Right ventricle myocardium inferior (tissue), 1 donor: Measurements from ENCODE around the gene NFKBIB. TPM values are rescaled to one million over a fixed set of nuclear protein-coding genes. Genes with fewer than 3 reads are reported as not detected.
A peak's percentile ranks its signal among the peaks of the same experiment; 100 is the strongest.
"Not testable (repeated sequence)": the region's sequence is repeated elsewhere in the genome, so short reads cannot be mapped to it uniquely, and the experiment has no call there.

ENCODE experiments used
- ATAC-seq: fragments of 200-7000 bp; cut with Tn5 transposase; one replicate; pipeline ENCODE4 v1.9.1; 2020; ENCODE audit warnings: mild to moderate bottlenecking, moderate library complexity
- DNase-seq: peaks from one replicate; pipeline ENCODE4 v3.0.0; 2021; ENCODE audit errors: missing footprints
- intact Hi-C: fragments of 100-400 bp; cut with DNase I; formaldehyde crosslinking; loops from one replicate; pipeline ENCODE4 v1.11.0; 2022
- total RNA-seq: library from RNA; stranded (reverse); fragmentation: NEBNext Ultra II Directional; extraction: Animal tissue kit (Norgen Biotek cat#: 25700); gene quantifications from one replicate; pipeline ENCODE4 v1.2.1, GENCODE V29; 2021
- donor health status: DM: no; HTN: yes; CAD: no; lungs with severe emphysema.

NFKBIB gene
- total RNA-seq, 1 donor from 2014 or later = 17.9 TPM

DNA sequence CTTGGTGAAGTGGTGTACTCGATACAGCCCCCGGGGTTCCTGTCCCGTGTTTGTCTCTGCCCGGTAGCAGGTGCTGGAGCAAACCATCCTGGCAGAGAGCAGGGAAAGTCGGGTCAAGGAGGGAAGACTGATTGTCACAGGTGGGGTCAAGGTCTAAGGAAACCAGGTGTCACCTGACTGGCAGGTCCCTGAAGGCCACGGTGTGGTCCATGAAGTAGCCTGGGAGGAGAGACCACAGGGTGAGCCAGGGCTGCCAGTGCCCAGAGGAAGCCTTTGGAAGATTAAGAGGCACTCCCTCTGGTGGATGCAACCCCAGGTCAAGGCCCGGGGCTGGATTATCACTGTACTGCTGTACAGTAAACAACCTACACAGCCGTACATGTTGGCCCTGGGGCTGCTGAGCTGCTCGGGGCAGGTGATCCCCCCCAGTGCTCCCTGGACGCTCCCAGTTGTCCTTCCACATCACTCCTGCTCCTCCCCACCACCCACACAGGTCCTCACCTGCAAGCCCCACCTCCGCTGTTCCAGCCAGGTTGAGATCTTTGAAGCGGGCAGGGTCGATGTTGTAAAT, 18.2 kb downstream of the NFKBIB start:
- ATAC-seq = peak; percentile 30
- DNase-seq = no peak
- intact Hi-C loops = no loop called here

DNA sequence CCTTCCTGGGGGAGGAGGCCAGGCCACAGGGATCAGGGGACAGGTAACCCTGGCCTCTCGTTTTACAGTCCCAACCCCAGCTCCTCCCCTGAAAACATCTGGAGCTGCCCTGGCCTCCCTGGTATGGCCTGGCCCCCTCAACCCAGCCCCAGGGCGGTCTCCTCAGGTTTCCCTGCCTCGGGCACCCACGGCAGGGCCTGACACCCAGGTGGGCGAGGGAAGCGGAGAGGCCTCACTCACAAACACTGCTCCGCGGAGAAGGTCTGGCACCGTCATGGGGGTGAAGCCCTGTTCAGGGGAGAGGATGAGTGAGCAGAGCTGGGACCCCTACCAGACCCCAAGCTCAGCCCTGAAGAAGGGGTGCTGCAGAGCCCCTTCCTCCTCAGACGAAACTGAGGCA, 18.8 kb downstream of the NFKBIB start:
- ATAC-seq (no peak), DNase-seq (no peak)
- intact Hi-C loops = no loop called here

DNA sequence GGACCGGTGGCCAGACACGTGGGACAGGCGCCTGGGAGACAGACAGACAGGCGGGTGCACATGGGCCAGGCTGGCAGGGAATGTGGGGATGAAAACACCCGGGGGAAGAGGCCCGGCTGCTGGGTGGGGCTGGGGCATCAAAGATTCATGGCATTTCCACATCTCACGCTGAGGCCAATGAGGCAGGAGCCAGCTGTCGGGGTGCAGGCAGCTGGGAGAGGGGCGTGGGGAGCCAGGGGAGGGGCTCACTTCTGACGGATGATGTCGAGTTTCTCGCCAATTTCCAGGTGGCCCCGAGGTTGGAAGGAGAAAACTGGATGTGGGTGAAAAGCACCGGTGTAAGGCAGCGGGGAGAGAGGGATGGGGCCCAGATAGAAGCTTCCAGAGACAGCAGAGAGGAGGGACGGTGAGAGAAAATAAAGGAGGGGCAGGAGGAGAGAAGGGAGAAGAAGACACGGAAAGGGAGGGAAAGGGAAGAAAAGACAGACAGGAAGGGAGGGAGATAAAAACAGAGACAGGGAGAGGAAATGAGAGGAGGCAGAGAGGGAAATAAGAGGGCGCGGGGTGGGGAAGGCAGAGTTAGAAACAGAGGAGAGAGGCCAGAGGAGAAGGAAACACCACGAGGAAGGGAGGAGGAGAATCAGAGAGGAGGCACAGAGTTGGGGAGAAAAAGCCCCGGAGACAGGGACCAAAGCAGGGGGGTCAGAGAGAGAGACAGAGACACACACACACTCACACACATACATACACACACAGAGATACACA, 20.2 kb downstream of the NFKBIB start:
- intact Hi-C loops = no loop called here
- no peak for DNase-seq
- no peak for ATAC-seq

DNA sequence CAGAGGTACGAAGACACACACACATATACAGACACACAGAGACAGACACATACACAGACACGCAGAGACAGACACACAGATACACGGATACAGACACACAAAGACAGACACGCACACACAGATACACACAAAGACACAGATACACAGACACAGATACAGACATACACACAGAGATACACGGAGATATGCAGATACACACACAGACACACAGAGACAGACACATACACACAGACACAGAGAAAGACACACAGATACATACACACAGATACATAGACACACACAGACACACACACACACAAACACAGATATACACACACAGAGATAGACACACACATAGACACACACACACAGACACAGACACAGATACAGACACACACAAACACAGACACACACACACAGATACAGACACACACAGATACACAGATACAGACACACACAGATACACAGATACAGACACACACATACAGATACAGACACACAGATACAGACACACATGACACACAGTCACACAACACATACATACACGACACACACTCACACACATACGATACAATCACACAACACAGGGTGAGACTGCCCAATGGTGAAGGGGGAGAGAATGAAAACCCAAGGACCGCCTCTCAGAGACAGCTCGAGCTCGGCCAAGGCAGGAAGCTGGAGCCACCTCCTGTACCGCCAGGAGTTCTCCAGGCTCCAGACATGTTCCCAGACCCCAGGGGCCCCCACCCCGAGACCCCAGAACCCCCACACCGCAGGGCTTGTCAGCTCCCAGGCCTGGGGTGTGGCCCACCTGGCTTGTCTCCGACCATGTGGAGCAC, 21.0 kb downstream of the NFKBIB start:
- ATAC-seq (no peak), DNase-seq (no peak)
- intact Hi-C loops = no loop called here

DNA sequence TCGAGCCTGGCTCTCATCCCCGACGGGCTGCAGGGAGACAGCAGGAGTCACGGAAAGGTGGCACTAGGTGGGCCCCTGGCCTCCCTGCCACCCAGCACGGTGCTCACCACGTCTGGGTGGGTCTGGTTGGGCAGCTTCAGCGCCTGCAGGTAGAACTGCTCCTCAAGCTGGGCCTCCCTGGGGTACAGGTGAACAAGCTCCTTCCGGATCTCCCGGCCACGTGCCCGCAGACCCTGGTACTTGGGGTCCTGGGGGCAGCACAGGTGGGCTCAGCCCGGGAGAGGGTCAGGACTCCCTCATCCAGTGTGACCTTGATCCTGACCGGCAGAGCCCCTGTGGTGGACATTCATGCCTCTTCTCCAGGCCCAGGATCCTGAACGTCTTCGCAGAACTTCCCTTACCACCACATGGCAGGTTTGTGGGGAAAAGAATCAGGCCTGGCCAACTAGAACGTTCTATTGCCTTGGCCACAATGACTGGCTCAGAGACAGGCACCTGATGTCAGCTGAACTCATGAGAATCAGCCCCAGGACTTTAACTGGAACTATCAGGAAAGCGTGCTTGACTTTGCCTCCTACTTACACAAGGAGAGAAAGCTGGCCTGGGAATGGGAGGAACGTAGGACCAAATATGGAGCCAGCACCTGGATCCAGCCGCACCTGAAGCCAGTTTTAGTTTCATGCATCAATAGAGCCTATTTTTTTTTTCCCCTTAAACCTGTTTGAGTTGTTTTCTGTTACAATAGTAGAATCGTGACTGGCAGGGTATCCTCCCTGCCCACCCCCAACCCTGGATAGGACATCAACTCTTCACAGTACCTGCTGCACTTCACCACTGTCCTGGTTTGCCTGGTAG, 21.9 kb downstream of the NFKBIB start:
- no peak for DNase-seq
- ATAC-seq = no peak
- intact Hi-C loops = no loop called here

DNA sequence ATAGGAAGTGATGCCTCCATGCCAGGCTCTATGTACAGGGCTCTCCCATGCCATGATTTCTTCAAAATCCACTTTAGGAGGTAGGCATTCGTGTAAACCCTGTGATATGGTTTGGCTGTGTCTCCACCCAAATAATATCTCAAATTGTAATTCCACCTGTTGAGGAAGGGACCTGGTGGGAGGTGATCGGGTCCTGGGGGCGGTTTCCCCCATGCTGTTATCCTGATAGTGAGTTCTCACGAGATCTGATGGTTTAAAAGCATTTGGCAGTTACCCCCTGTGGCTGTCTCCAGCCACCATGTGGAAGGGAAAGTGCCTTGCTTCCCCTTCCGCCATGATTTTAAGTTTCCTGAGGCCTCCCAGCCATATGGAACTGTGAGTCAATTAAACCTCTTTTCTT, 22.7 kb downstream of the NFKBIB start:
- no peak for DNase-seq
- intact Hi-C loops = no loop called here
- no peak for ATAC-seq

DNA sequence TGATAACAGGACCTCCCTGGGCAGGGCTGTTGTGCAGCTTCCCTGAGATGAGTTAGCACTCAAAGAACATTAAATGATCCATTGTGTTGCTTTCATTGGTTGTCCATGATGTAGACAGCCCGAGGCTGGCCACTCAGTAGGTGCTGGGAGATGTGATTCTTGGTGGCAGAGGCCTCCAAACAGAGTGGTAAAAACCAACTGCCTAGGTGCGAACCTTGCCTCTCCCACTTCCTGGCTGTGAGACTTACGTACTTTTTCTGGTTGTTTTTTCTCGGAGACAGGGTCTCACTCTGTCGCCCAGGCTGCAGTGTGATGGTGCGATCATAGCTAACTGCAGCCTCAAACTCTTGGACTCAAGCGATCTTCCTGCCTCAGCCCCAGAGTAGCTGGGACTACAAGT, 24.6 kb downstream of the NFKBIB start:
- intact Hi-C loops = no loop called here
- DNase-seq (no peak), ATAC-seq (no peak)

DNA sequence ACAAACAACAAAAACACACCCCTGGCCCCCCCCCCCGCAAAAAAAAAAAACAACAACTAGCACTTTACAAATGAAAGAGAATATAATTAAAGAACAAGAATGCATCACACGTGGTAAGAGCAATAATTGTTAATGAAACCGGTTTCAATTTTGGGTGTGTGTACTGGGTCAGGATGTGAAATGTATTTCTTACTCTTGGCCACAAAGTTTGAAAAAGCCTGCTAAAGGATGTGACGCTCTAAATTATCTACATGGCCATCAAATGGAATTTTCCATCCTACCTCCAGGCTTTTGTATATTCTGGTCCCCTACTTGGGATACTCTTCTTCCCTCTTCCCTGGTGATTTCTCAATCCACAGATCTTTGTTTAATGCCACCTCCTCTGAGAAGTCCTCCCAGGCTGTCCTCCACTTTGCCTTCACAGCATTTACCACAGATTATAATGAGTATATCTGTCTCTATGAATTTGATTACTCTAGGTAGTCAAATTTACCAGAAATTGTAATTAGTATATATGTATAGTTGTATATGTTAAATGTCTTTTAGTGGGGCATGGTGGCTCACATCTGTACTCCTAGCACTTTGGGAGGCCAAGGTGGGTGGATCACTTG, 28.7 kb downstream of the NFKBIB start:
- ATAC-seq (no peak), DNase-seq (no peak)
- intact Hi-C loops = no loop called here

DNA sequence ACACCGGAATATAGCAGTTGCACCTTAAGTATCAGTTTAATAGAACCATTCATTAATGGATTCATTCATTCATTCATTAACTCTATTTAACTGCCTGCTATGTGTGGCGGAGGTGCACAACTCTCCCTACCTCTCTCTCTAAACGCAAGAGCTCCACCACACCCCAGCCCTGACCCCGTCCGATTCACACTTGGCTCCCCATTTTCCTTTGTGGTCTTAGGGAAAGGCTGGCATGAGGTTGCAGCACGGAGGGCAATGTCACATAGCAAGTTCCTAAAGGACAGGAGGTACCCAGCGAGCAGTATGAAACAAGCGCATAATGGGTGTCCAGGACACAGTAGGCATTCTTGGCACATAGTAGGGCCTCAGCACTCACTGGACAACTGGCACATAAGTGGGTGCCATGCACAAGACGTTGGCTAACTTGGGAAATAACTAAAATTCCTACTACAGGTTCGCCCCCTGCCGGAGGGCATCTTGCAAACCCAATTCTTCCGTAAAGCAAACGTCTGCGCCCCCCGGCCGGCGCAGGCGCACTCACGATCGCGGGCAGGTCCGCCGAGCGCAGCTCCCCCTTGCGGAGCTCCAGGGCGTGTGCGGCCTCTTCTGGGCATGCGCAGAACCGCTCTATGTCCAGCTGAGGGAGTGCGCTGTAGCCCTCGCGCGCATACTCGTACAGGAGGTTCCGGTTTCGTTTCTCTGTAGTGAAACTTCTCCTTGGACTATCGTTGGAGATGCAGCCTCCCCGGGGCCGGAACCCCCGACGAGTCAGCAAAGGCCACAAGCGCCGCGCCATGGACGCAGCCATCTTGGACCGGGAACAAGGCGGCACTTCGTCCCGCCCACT, 30.4 kb downstream of the NFKBIB start, which contains the start of gene SARS2:
SARS2 (minus strand) TSS at position 835 of the 847 bp plus-strand sequence; CDS start at position 808, 27 bp downstream.
- ATAC-seq (peak; percentile 90), DNase-seq (peak; percentile 96)
- intact Hi-C loops = loop anchor here (1.0 to 5.0 kb wide), 4 partner anchors 31 to 527 kb away; partner anchors contain the start of genes FAM98C, NFKBIB and SIRT2

DNA sequence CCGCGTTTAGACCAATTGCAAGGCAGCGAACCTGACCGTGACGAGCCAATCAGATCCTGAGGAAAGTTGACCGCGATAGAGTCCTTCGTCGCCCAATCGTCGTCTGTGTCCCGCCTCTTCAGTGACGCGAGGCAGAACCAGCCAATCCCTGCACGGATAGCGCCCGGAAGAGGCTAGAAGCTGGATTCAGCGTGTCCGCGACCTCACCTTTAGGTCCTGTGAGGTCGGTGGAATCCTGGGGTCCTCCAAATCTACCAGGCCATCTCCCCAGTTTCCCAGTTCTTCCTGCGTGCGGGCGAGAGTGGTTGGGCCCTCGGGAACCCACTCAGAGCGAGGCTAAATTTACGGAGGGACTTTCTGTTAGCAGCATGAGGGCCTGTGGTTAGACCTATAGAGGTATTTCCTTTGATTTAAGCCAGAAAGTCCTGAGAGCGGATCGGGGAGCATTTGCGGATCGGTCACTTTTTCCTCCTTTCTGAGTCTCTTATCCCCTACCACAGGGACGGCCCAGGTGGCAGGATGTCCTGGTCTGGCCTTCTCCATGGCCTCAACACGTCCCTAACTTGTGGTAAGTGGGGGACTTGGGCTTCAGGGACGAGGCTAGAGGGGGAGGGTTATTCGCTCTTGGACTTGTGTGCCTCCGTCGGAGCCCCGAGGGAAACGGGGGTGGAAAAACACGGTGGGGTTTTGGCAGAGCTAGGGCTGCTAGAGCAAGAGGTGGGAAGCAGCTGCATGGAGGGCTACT, 31.2 kb downstream of the NFKBIB start, which contains the start of gene MRPS12:
MRPS12 (plus strand) TSS at position 169 of the 745 bp plus-strand sequence; CDS start at position 520, 351 bp downstream.
- intact Hi-C loops = loop anchor here (1.0 to 5.0 kb wide), 4 partner anchors 32 to 528 kb away; partner anchors contain the start of genes FAM98C, NFKBIB and SIRT2
- DNase-seq = peak; percentile 99
- ATAC-seq = peak; percentile 96

DNA sequence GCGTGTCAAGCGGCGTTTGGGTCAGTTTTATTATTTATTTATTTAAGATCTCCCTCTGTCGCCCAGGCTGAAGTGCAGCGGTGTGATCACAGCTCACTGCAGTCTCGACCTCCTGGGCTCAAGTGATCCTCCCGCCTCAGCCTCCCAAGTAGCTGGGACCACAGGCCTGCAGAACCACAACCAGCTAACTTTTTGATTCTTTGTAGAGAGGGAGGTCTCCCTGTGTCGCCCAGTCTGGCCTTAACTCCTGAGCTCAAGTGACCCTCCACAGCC, 31.7 kb downstream of the NFKBIB start:
- intact Hi-C loops = loop anchor here (2.0 to 5.0 kb wide), 3 partner anchors 33 to 529 kb away; partner anchors contain the start of genes FAM98C, NFKBIB and SIRT2
- ATAC-seq = no peak

DNA sequence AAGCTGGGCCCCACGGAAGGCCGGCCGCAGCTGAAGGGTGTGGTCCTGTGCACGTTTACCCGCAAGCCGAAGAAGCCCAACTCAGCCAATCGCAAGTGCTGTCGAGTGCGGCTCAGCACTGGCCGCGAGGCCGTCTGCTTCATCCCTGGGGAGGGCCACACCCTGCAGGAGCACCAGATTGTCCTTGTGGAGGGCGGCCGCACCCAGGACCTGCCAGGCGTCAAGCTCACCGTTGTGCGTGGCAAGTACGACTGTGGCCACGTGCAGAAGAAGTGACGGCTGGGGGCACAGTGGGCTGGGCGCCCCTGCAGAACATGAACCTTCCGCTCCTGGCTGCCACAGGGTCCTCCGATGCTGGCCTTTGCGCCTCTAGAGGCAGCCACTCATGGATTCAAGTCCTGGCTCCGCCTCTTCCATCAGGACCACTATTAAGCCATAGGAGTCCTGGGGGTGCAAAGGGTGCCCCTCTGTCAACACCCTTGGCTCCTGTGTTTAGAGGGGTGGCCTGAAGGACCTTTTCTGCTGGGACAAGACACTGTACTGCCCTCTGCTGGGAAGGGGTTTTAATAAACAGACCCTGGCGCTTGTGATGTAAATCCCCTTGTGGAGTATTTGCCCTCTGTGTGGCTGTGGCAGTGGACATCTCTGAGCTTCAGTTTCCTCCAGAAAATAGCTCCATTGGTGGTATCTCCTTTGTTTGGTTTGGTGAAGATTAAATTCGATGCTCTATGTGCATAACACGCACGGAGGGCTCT, 32.8 kb downstream of the NFKBIB start:
- ATAC-seq (no peak), DNase-seq (peak; percentile 62)
- intact Hi-C loops = loop anchor here (5.0 kb wide), 1 partner anchor 300 kb away; no protein-coding TSS in a partner anchor

More for the DNA sequence above, 31.7 kb downstream of the NFKBIB start:
- DNase-seq = no peak

DNA sequence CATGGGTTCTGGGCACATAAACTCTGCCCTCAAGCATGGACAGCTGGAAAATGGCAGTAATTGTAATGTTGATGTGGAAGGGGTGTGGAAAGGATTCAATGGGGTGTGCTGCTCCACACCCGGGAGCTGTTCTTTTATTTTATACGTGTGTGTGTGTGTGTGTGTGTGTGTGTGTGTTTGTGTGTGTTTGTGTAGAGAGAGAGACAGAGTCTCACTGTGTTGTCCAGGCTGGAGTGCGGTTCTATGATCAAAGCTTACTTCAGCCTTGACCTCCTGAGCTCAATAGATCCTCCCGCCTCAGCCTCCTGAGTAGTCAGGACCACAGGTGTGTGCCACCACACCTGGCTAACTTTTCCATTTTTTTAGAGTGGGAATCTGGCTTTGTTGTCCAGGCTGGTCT, 33.8 kb downstream of the NFKBIB start:
- intact Hi-C loops = loop anchor here (5.0 kb wide), 1 partner anchor 301 kb away; no protein-coding TSS in a partner anchor
- DNase-seq (no peak), ATAC-seq (no peak)

DNA sequence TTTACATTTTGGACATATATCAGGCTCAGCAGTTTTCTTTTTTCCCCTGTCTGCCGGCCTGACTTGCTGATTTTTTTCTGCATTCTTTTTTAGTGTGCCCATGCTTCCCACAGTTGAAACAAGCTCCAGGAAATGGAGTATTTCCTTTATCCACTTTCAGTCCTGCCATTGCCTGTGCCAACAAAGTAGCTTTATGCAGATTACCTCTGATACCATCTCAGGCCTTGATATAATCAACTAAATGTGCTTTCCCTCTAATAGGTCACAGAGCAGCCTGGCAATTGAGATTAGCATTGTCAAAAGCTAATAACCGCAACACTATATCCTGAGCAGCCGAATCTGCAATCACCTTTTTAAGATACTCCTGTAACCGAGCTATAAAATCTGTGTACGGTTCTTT, 40.2 kb downstream of the NFKBIB start:
- no peak for ATAC-seq
- intact Hi-C loops = no loop called here
- DNase-seq = no peak

DNA sequence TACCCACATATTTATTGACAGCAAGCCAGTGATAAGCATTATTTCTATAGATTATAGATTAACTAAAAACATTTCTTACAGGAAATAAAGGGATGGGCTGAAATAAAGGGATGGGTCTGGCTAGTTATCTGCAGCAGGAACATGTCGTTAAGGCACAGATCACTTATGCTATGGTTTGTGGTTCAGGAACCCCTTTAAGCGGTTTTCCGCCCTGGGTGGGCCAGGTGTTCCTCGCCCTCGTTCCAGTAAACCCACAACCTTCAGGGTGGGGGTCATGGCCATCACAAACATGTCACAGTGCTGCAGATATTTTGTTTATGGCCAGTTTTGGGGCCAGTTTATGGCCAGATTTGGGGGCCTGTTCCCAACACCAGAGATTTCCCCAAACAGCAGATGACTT, 41.7 kb downstream of the NFKBIB start:
- DNase-seq, intact Hi-C loops, ATAC-seq: not testable (repeated sequence)

DNA sequence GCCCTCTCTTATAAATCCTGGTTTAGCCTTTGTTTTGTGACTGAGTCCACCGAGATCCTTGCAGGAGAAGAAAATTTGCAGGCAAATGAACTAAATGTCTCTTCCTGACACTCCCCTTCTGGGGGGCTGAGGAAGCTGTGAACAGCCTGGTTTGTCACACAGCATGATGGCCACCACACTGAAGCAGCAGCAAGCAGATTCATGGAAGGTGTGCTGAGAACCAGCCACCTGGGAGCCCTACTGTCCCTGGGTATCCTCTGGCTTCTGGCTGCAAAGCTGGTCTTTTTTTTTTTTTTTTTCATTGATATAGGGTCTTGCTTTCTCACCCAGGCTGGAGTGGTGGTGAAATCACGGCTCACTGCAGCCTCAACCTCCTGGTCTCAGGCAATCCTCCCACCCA, 42.2 kb downstream of the NFKBIB start:
- intact Hi-C loops = no loop called here
- no peak for DNase-seq

More for the DNA sequence above, 42.2 kb downstream of the NFKBIB start:
- no peak for ATAC-seq
